Measurements from ENCODE around the gene WASL. TPM values are rescaled to one million over a fixed set of nuclear protein-coding genes. Genes with fewer than 3 reads are reported as not detected.

The WASL gene
- total RNA-seq, 1 experiment from 2014 or later: 32.1 TPM

- no peak for TF ChIP-seq CTCF (conservative IDR thresholded peaks at IDR 0.05; ENCODE audit: low read depth, low read length)
- no peak for TF ChIP-seq EZH2 (IDR thresholded peaks at IDR 0.05; ENCODE audit: borderline replicate concordance, low read depth, low read length, poor library complexity, severe bottlenecking)
- CTCF ChIA-PET: no interaction called here
- intact Hi-C loops (cut with micrococcal nuclease; ENCODE audit: unreplicated experiment): no loop called here
Measured at GRCh38 chr7:123735539-123735938, 13.3 kb downstream of the WASL start.

DNA sequence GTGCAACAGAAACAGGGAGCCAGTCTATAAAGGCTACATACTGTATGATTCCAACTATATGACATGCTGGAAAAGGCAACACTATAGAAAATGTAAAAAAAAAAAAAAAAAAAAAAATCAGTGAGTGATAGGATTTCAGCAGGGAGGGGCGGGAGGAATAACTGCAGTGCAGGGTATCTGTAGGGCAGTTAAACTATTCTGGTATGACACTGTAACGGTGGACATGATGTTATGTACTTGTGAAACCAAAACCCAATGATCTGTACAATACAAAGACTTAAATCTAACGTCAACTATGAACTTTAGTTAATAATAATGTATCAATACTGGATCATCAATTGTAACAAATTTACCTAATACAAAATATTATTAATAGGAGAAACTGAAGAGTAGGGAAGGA lies 14.3 kb downstream of the WASL start:
- Histone ChIP-seq H3K4me1 (ENCODE audit: insufficient read depth, low read length, poor library complexity, severe bottlenecking) (no peaks in the 10 kb centered on the region), H3K27ac (ENCODE audit: low read depth, low read length, poor library complexity, severe bottlenecking) (no peak overlapping the region), H3K9me3 (ENCODE audit: low read depth, low read length, poor library complexity, severe bottlenecking) (peaks cover 19% of the 10 kb centered on the region), H3K36me3 (ENCODE audit: insufficient read depth, low read length, poor library complexity, severe bottlenecking) (no peaks in the 10 kb centered on the region), H3K4me3 (ENCODE audit: low read depth, low read length, poor library complexity, severe bottlenecking) (no peak overlapping the region), H3K27me3 (replicated peaks; ENCODE audit: insufficient read depth, low read depth, low read length, poor library complexity) (no peaks in the 10 kb centered on the region)
- TF ChIP-seq CTCF (conservative IDR thresholded peaks at IDR 0.05; ENCODE audit: low read depth, low read length) (no peak), EZH2 (IDR thresholded peaks at IDR 0.05; ENCODE audit: borderline replicate concordance, low read depth, low read length, poor library complexity, severe bottlenecking) (no peak)
- ChIA-PET CTCF (no interaction called here), POLR2A (ENCODE audit: low non-redundant PET) (interaction anchor here (0.6 kb wide), 1 partner anchor 65 kb away, joined by 7 read pairs; no protein-coding TSS in a partner anchor)
- no peak for DNase-seq (ENCODE audit: low spot score)
- no TSS peak for BruUV-seq (replicated peaks)
- intact Hi-C loops (cut with micrococcal nuclease; ENCODE audit: unreplicated experiment): no loop called here

More at GRCh38 chr7:123735539-123735938, 13.3 kb downstream of the WASL start:
- no peaks in the 10 kb centered on the region for H3K36me3 ChIP-seq (ENCODE audit: insufficient read depth, low read length, poor library complexity, severe bottlenecking)
- no peak for DNase-seq (ENCODE audit: low spot score)
- H3K4me3 ChIP-seq (ENCODE audit: low read depth, low read length, poor library complexity, severe bottlenecking): no peak overlapping the region
- POLR2A ChIA-PET (ENCODE audit: low non-redundant PET): no interaction called here
- no TSS peak for BruUV-seq (replicated peaks)
- H3K9me3 ChIP-seq (ENCODE audit: low read depth, low read length, poor library complexity, severe bottlenecking): peaks cover 19% of the 10 kb centered on the region
- H3K27ac ChIP-seq (ENCODE audit: low read depth, low read length, poor library complexity, severe bottlenecking): no peak overlapping the region
- H3K27me3 ChIP-seq (replicated peaks; ENCODE audit: insufficient read depth, low read depth, low read length, poor library complexity): no peaks in the 10 kb centered on the region
- no peaks in the 10 kb centered on the region for H3K4me1 ChIP-seq (ENCODE audit: insufficient read depth, low read length, poor library complexity, severe bottlenecking)

- no peak for TF ChIP-seq EZH2 (IDR thresholded peaks at IDR 0.05; ENCODE audit: borderline replicate concordance, low read depth, low read length, poor library complexity, severe bottlenecking)
- TF ChIP-seq CTCF (conservative IDR thresholded peaks at IDR 0.05; ENCODE audit: low read depth, low read length): no peak
- CTCF ChIA-PET: no interaction called here
- BruUV-seq (replicated peaks): no TSS peak
Measured at GRCh38 chr7:123732413-123733091, 16.3 kb downstream of the WASL start.

More at GRCh38 chr7:123732413-123733091, 16.3 kb downstream of the WASL start:
- intact Hi-C loops (cut with micrococcal nuclease; ENCODE audit: unreplicated experiment): no loop called here
- H3K9me3 ChIP-seq (ENCODE audit: low read depth, low read length, poor library complexity, severe bottlenecking): peaks cover 19% of the 10 kb centered on the region
- no peak for DNase-seq (ENCODE audit: low spot score)
- no peaks in the 10 kb centered on the region for H3K27me3 ChIP-seq (replicated peaks; ENCODE audit: insufficient read depth, low read depth, low read length, poor library complexity)
- no peaks in the 10 kb centered on the region for H3K36me3 ChIP-seq (ENCODE audit: insufficient read depth, low read length, poor library complexity, severe bottlenecking)
- H3K4me3 ChIP-seq (ENCODE audit: low read depth, low read length, poor library complexity, severe bottlenecking): no peak overlapping the region
- H3K4me1 ChIP-seq (ENCODE audit: insufficient read depth, low read length, poor library complexity, severe bottlenecking): no peaks in the 10 kb centered on the region
- no peak overlapping the region for H3K27ac ChIP-seq (ENCODE audit: low read depth, low read length, poor library complexity, severe bottlenecking)
- POLR2A ChIA-PET (ENCODE audit: low non-redundant PET): no interaction called here

Data from A673 (cell line).